H1 (cell line): ENCODE measurements around the gene HEXIM1. TPM values are rescaled to one million over a fixed set of nuclear protein-coding genes. Genes with fewer than 3 reads are reported as not detected.

Experiments
- ATF3 ChIP-seq: IDR thresholded peaks from 2 replicates; pipeline ENCODE4 v1.6.1; 2011; ENCODE audit warnings: low read depth, mild to moderate bottlenecking, low read length; ENCODE audit not compliant: insufficient read depth
- CHD1 ChIP-seq: IDR thresholded peaks from 2 replicates; pipeline ENCODE4 v1.6.1; 2012; ENCODE audit warnings: low read depth, low read length, improper control_type of control experiment
- CHD7 ChIP-seq: fragments of 300-600 bp; sonication (generic); IDR thresholded peaks from 2 replicates; pipeline ENCODE4 v1.7.1; 2012; ENCODE audit warnings: low read length, moderate library complexity, mild to moderate bottlenecking, inconsistent platforms; ENCODE audit not compliant: insufficient replicate concordance
- POU5F1 ChIP-seq: IDR thresholded peaks from 2 replicates; pipeline ENCODE4 v1.6.1; 2011; ENCODE audit warnings: low read depth, mild to moderate bottlenecking, low read length, moderate library complexity
- RAD21 ChIP-seq, 2 experiments: IDR thresholded peaks in 1 of 2; conservative IDR thresholded peaks in 1 of 2; 2 replicates each; pipeline ENCODE4 v1.6.1; 2011; ENCODE audit warnings: low read depth in 2 of 2, low read length in 2 of 2, improper control_type of control experiment in 1 of 2, inconsistent platforms in 1 of 2, mild to moderate bottlenecking in 1 of 2, moderate library complexity in 1 of 2
- SIN3A ChIP-seq, 2 experiments: IDR thresholded peaks in 1 of 2; conservative IDR thresholded peaks in 1 of 2; 2 replicates each; pipeline ENCODE4 v1.6.1; 2011 to 2012; ENCODE audit warnings: low read length in 2 of 2, improper control_type of control experiment in 1 of 2, low read depth in 1 of 2, mild to moderate bottlenecking in 1 of 2
- SRF ChIP-seq: IDR thresholded peaks from 2 replicates; pipeline ENCODE4 v1.6.1; 2011; ENCODE audit warnings: mild to moderate bottlenecking, low read depth, low read length, moderate library complexity
- ZNF274 ChIP-seq: IDR thresholded peaks from 2 replicates; pipeline ENCODE4 v1.7.0; 2012; ENCODE audit warnings: low read length, borderline replicate concordance; ENCODE audit errors: extremely low read depth
- polyA plus RNA-seq, 7 experiments: library from polyadenylated mRNA; depleted of rRNA in 3 of 7; stranded (reverse) in 5 of 7; unstranded in 2 of 7; fragments of >200 nt in 5 of 7; fragments of 200-250 nt in 2 of 7; gene quantifications; 1 replicate in 5 of 7; 2 replicates in 1 of 7; 4 replicates in 1 of 7; pipeline versions ENCODE4 v1.2.1 to v1.2.3, GENCODE V29; 2011 to 2013; ENCODE audit warnings: missing spikeins in 2 of 7, mixed read lengths in 2 of 7
- total RNA-seq: library from RNA; stranded (reverse); fragmentation: NEBNext Ultra II Directional; extraction: Animal tissue kit (Norgen Biotek cat#: 25700); gene quantifications from 2 replicates; pipeline ENCODE4 v1.2.1, GENCODE V29; 2021

HEXIM1 gene
- total and polyA plus RNA-seq, 2 of the 8 experiments (the other 6 are each of a cell fraction or from before 2014, with no cell fraction given), result 9.1 to 38.3 TPM

GRCh38 chr17:45106582-45106981, 41.7 kb upstream of the HEXIM1 start (continued):
- TF ChIP-seq CHD7 (no peak), SIN3A (conservative IDR thresholded peaks at IDR 0.05 in 1 of 2, IDR thresholded peaks at IDR 0.05 in 1 of 2; ENCODE audit: low read depth in 1 of 2, low read length in 2 of 2) (no peak), SRF (no peak), RAD21 (IDR thresholded peaks at IDR 0.05 in 1 of 2, conservative IDR thresholded peaks at IDR 0.05 in 1 of 2; ENCODE audit: low read depth in 2 of 2, low read length in 2 of 2) (no peak), POU5F1 (no peak), CHD1 (no peak), ATF3 (no peak), ZNF274 (no peak)
